ENCODE measurements around the gene RIN1. TPM values are rescaled to one million over a fixed set of nuclear protein-coding genes. Genes with fewer than 3 reads are reported as not detected.
A peak's percentile ranks its signal among the peaks of the same experiment; 100 is the strongest.

RIN1 gene
- total and polyA plus RNA-seq, 9 of the 15 experiments (the other 6 are each of a cell fraction or from before 2014, with no cell fraction given), result 0.01 to 1.2 (median 0.45) TPM; not detected in 1

DNA sequence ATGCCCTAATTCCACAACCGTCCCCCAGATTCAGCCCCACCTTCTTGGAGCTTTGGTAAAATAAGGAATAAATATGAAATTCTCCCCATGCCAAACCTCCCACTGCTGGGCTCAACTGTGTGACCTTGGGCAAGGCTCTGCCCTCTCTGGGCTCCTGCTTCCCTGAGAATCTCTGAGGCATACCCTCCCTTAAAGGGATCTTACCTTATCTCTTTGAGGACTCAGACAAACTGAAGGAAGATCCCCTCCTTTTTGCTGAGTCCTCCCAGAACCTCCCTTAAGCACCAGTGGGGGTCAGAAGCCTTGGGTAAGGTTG is 22.1 kb downstream of the RIN1 start:
- no peaks in the 10 kb centered on the region for H3K36me3 ChIP-seq (ENCODE audit: control insufficient read depth, insufficient read depth, low read length)
- no peak overlapping the region for H3K4me2 ChIP-seq (ENCODE audit: insufficient read depth, low read length)
- H3K9me3 ChIP-seq (replicated peaks; ENCODE audit: control insufficient read depth, insufficient read depth, low read depth, low read length), result no peaks in the 10 kb centered on the region
- H2AFZ ChIP-seq (ENCODE audit: low read depth, low read length), result no peak overlapping the region
- ATAC-seq, result no peak
- POLR2A ChIA-PET, result interaction anchor here (0.6 to 1.9 kb wide), 2 partner anchors 8 to 929 kb away, joined by 4 to 9 read pairs; no protein-coding TSS in a partner anchor
- BruUV-seq (replicated peaks), result no TSS peak
- in situ Hi-C loops (cut with MboI), result no loop called here
- no peaks in the 10 kb centered on the region for H3K27me3 ChIP-seq (ENCODE audit: control insufficient read depth in 2 of 2, insufficient read depth in 2 of 2, low read length in 2 of 2)
- no peak overlapping the region for H3K27ac ChIP-seq (ENCODE audit: extremely low read depth, low read depth, low read length)
- H3K79me2 ChIP-seq (ENCODE audit: control insufficient read depth, insufficient read depth, low read length), result no peaks in the 10 kb centered on the region
- no peak for FAIRE-seq
- intact Hi-C loops (cut with micrococcal nuclease), result no loop called here
- TF ChIP-seq ZFP36 (IDR thresholded peaks at IDR 0.05; ENCODE audit: low read depth, low read length, partially characterized antibody) (peak; percentile 58), SOX6 (IDR thresholded peaks at IDR 0.05) (no peak)
- 70% methylated on average over 1 of the region's 1 CpG for WGBS (ENCODE audit: insufficient coverage, low coverage, missing lambda C conversion rate)
- H3K4me3 ChIP-seq, result no peak overlapping the region
- no peaks in the 10 kb centered on the region for H4K20me1 ChIP-seq (replicated peaks; ENCODE audit: control insufficient read depth, insufficient read depth, low read length)
- H3K9ac ChIP-seq (ENCODE audit: insufficient read depth in 1 of 2, low read depth in 2 of 2, low read length in 2 of 2), result no peak overlapping the region
- CTCF ChIA-PET (ENCODE audit: low intra/inter-chr PET ratio), result no interaction called here
- no peak for DNase-seq (ENCODE audit: extremely low read depth in 1 of 4, low spot score in 3 of 4)
- peaks cover 22 to 73% of the 10 kb centered on the region in 2 experiments for H3K4me1 ChIP-seq (replicated peaks in 1 of 2; ENCODE audit: control insufficient read depth in 2 of 2, insufficient read depth in 2 of 2, low read length in 2 of 2)
- no peaks in the 10 kb centered on the region for H3K9me1 ChIP-seq (ENCODE audit: control insufficient read depth, insufficient read depth, low read length)

DNA sequence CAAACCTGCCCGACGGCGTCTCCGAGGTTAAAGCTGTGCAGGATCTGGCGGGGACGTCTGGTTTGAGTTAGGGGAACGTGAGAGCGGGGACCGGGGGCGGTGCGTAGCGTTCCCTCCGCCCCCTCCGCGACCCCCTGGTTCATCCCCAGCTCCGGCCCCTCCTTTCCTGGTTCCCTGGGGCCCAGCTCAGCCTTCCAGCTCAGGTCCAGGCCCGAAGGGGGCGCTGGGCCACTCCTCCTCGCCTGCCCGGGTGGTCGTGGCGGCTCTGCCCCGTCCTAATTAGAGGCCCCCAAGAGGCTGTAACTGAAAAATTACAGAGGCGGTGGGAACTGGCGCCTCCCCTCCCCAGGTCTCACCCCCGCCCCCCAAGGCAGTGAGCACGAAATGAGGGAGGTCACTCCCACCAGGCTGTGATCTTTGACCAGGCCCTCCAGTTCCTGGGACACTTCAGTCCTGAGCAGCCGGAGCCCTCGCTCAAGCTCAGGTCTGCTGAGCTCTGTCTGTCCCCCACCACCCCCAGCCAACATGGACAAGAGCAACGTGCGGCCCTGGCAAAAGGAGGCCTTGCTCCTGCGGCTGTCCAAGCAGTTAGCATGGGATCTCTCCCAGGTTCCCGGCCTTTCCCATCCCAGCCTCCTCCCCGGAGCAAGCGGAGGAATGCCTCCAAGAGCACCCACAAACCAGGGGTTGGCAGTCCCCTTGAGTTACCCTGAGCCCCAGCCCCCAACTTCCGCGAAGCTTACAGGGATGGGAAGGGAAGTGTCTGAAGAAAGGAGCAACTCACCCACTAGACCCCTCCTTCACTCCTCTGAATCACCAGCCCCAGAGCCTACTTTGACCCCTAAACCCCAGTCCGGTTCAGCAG is 22.7 kb downstream of the RIN1 start:
- no peak for FAIRE-seq
- Histone ChIP-seq H3K27ac (ENCODE audit: extremely low read depth, low read depth, low read length) (peak overlapping the region; percentile 60; the same call in 2 of the 3 replicates), H3K79me2 (ENCODE audit: control insufficient read depth, insufficient read depth, low read length) (no peaks in the 10 kb centered on the region), H3K9me3 (replicated peaks; ENCODE audit: control insufficient read depth, insufficient read depth, low read depth, low read length) (no peaks in the 10 kb centered on the region), H3K27me3 (ENCODE audit: control insufficient read depth in 2 of 2, insufficient read depth in 2 of 2, low read length in 2 of 2) (no peaks in the 10 kb centered on the region), H3K9ac (ENCODE audit: insufficient read depth in 1 of 2, low read depth in 2 of 2, low read length in 2 of 2) (peak overlapping the region; percentile 37 to 87; a peak in 3 of 4 replicates), H3K4me1 (replicated peaks in 1 of 2; ENCODE audit: control insufficient read depth in 2 of 2, insufficient read depth in 2 of 2, low read length in 2 of 2) (peaks cover 23 to 73% of the 10 kb centered on the region in 2 experiments), H3K4me2 (ENCODE audit: insufficient read depth, low read length) (peak overlapping the region; percentile 73), H3K4me3 (peak overlapping the region; percentile 49), H3K36me3 (ENCODE audit: control insufficient read depth, insufficient read depth, low read length) (no peaks in the 10 kb centered on the region), H4K20me1 (replicated peaks; ENCODE audit: control insufficient read depth, insufficient read depth, low read length) (no peaks in the 10 kb centered on the region), H3K9me1 (ENCODE audit: control insufficient read depth, insufficient read depth, low read length) (no peaks in the 10 kb centered on the region), H2AFZ (ENCODE audit: low read depth, low read length) (peak overlapping the region; percentile 90)
- no peak for ATAC-seq
- peak in 2 of 4 experiments; percentile 45 to 49 for DNase-seq (ENCODE audit: extremely low read depth in 1 of 4, low spot score in 3 of 4)
- intact Hi-C loops (cut with micrococcal nuclease), result loop anchor here (2.0 kb wide), 1 partner anchor 75 kb away; no protein-coding TSS in a partner anchor
- ChIA-PET POLR2A (interaction anchor here (0.5 to 2.6 kb wide), 8 partner anchors 8 to 929 kb away, joined by 3 to 16 read pairs (median 4); partner anchors contain the start of genes PELI3 and YIF1A), CTCF (ENCODE audit: low intra/inter-chr PET ratio) (interaction anchor here (1.1 kb wide), 1 partner anchor 364 kb away, joined by 4 read pairs; the partner anchor contains the start of gene RBM4B)
- no TSS peak for BruUV-seq (replicated peaks)
- WGBS (ENCODE audit: insufficient coverage, low coverage, missing lambda C conversion rate), result 66% methylated on average over 21 of the region's 38 CpGs
- in situ Hi-C loops (cut with MboI), result no loop called here
- TF ChIP-seq U2AF2 (optimal IDR thresholded peaks at IDR 0.05; ENCODE audit: low read depth, low read length) (no peak), PYGO2 (tag; IDR thresholded peaks at IDR 0.05) (no peak), KHSRP (IDR thresholded peaks at IDR 0.05) (no peak), ZNF764 (CRISPR knock-in tag; IDR thresholded peaks at IDR 0.05; ENCODE audit: low read depth) (no peak), SRSF7 (optimal IDR thresholded peaks at IDR 0.05; ENCODE audit: low read depth, low read length) (no peak), RUNX1 (IDR thresholded peaks at IDR 0.05; ENCODE audit: low read depth) (no peak), ILK (tag; IDR thresholded peaks at IDR 0.05; ENCODE audit: borderline replicate concordance, low read depth) (no peak), CBFB (CRISPR knock-in tag; IDR thresholded peaks at IDR 0.05) (no peak), ZNF584 (CRISPR knock-in tag; IDR thresholded peaks at IDR 0.05; ENCODE audit: low read depth) (no peak), ARID2 (IDR thresholded peaks at IDR 0.05) (no peak), ZNF140 (CRISPR knock-in tag; IDR thresholded peaks at IDR 0.05) (no peak)
- TF ChIP-seq, protein P1, sequence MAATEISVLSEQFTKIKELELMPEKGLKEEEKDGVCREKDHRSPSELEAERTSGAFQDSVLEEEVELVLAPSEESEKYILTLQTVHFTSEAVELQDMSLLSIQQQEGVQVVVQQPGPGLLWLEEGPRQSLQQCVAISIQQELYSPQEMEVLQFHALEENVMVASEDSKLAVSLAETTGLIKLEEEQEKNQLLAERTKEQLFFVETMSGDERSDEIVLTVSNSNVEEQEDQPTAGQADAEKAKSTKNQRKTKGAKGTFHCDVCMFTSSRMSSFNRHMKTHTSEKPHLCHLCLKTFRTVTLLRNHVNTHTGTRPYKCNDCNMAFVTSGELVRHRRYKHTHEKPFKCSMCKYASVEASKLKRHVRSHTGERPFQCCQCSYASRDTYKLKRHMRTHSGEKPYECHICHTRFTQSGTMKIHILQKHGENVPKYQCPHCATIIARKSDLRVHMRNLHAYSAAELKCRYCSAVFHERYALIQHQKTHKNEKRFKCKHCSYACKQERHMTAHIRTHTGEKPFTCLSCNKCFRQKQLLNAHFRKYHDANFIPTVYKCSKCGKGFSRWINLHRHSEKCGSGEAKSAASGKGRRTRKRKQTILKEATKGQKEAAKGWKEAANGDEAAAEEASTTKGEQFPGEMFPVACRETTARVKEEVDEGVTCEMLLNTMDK (IDR thresholded peaks at IDR 0.05; ENCODE audit: borderline replicate concordance, insufficient read depth, low read depth, low read length, poor library complexity, severe bottlenecking), result peak; percentile 12

All from K562 (cell line).